GM19395 (cell line): ENCODE results near the gene RPTN.
"Not testable (repeated sequence)": the region's sequence is repeated elsewhere in the genome, so short reads cannot be mapped to it uniquely, and the experiment has no call there.

Source experiments
- ATAC-seq: cut with Tn5 transposase; IDR thresholded peaks from one replicate; pipeline ENCODE4 v1.9.1; 2021; ENCODE audit warnings: mild to moderate bottlenecking, moderate library complexity; ENCODE audit not compliant: unreplicated experiment

RPTN gene

GRCh38 chr1:152165286-152166077 is 6.5 kb upstream of the RPTN start:
- ATAC-seq, result no peak

GRCh38 chr1:152164517-152165136 is 5.6 kb upstream of the RPTN start:
- no peak for ATAC-seq

GRCh38 chr1:152162792-152163463 is 3.9 kb upstream of the RPTN start:
- ATAC-seq, result no peak

GRCh38 chr1:152160576-152160975 is 1.5 kb upstream of the RPTN start:
- no peak for ATAC-seq

GRCh38 chr1:152153996-152154395 is 5.0 kb downstream of the RPTN start:
- no peak for ATAC-seq

- ATAC-seq, result no peak
Observed at GRCh38 chr1:152151646-152152045, 7.4 kb downstream of the RPTN start.

GRCh38 chr1:152148981-152149380 is 10.0 kb downstream of the RPTN start:
- ATAC-seq, result no peak

GRCh38 chr1:152148051-152148450 is 11.0 kb downstream of the RPTN start:
- no peak for ATAC-seq

GRCh38 chr1:152145769-152146168 is 13.3 kb downstream of the RPTN start:
- ATAC-seq, result no peak

GRCh38 chr1:152144674-152145183 is 14.3 kb downstream of the RPTN start:
- ATAC-seq, result not testable (repeated sequence)

GRCh38 chr1:152143150-152143887 is 15.7 kb downstream of the RPTN start:
- peak; percentile 84 for ATAC-seq

- ATAC-seq, result no peak
Observed at GRCh38 chr1:152141971-152142584, 16.9 kb downstream of the RPTN start.

- ATAC-seq, result no peak
Observed at GRCh38 chr1:152137215-152137614, 21.8 kb downstream of the RPTN start.

- no peak for ATAC-seq
Observed at GRCh38 chr1:152130186-152130585, 28.8 kb downstream of the RPTN start.

GRCh38 chr1:152127673-152128072 is 31.4 kb downstream of the RPTN start:
- no peak for ATAC-seq

- ATAC-seq, result no peak
Observed at GRCh38 chr1:152125834-152126443, 33.1 kb downstream of the RPTN start.

GRCh38 chr1:152118915-152119314 is 40.1 kb downstream of the RPTN start:
- ATAC-seq, result no peak

- no peak for ATAC-seq
Observed at GRCh38 chr1:152115344-152115743, 43.7 kb downstream of the RPTN start, which contains the start of gene TCHH. TCHH (minus strand) TSS chr1:152115444; CDS start chr1:152114080, 1,364 bp downstream.

GRCh38 chr1:152112885-152113432 is 46.1 kb downstream of the RPTN start:
- ATAC-seq, result no peak
